Measurements from ENCODE around the gene DNAJB13.

- TF ChIP-seq ATF3 (CRISPR knock-in tag; conservative IDR thresholded peaks at IDR 0.05), result no peak
- no peak for TF ChIP-seq NR2C2 (CRISPR knock-in tag; IDR thresholded peaks at IDR 0.05)
- TF ChIP-seq PREB (CRISPR knock-in tag; IDR thresholded peaks at IDR 0.05; ENCODE audit: borderline replicate concordance), result no peak
These were observed 59.0 kb downstream of the DNAJB13 start for GRCh38 chr11:74009675-74010305.

Data from WTC11 (cell line).